GM12873 (cell line): Measurements from ENCODE around the gene ARMC6.

Experiments used
- CTCF ChIP-seq: IDR thresholded peaks from 2 replicates; pipeline ENCODE4 v1.5.1; 2012; ENCODE audit warnings: low read depth, mild to moderate bottlenecking, moderate library complexity, low read length, control low read depth; ENCODE audit not compliant: insufficient read depth; ENCODE audit errors: missing control alignments

Gene ARMC6

GRCh38 chr19:19098084-19098702 lies 64.8 kb downstream of the ARMC6 start:
- no peak for TF ChIP-seq CTCF

- TF ChIP-seq CTCF: no peak
Observed at GRCh38 chr19:19098703-19099632, 65.6 kb downstream of the ARMC6 start.

- no peak for TF ChIP-seq CTCF
Observed at GRCh38 chr19:19101540-19101939, 68.1 kb downstream of the ARMC6 start.

- TF ChIP-seq CTCF: no peak
Observed at GRCh38 chr19:19103167-19103566, 69.8 kb downstream of the ARMC6 start.

- no peak for TF ChIP-seq CTCF
Observed at GRCh38 chr19:19105365-19106055, 72.1 kb downstream of the ARMC6 start.

- no peak for TF ChIP-seq CTCF
Observed at GRCh38 chr19:19106056-19106551, 72.7 kb downstream of the ARMC6 start.

GRCh38 chr19:19107654-19108053 lies 74.3 kb downstream of the ARMC6 start:
- no peak for TF ChIP-seq CTCF
